NB4 (cell line): Measurements from ENCODE around the gene LINC01488.

Source experiments
- MYC ChIP-seq: IDR thresholded peaks from 2 replicates; pipeline ENCODE4 v1.6.1; 2011; ENCODE audit warnings: low read depth, low read length
- POLR2A ChIP-seq: IDR thresholded peaks from 2 replicates; pipeline ENCODE4 v1.6.1; 2011; ENCODE audit warnings: mild to moderate bottlenecking; ENCODE audit not compliant: insufficient read length; ENCODE audit errors: extremely low read depth
- TF ChIP-seq, protein P1 (sequence below): IDR thresholded peaks from one replicate; pipeline ENCODE4 v1.5.1; 2012; ENCODE audit warnings: low read depth, low read length
- TF ChIP-seq, protein P2 (sequence below): IDR thresholded peaks from 2 replicates; pipeline ENCODE4 v1.6.1; 2011; ENCODE audit warnings: low read depth, low read length

DNA sequence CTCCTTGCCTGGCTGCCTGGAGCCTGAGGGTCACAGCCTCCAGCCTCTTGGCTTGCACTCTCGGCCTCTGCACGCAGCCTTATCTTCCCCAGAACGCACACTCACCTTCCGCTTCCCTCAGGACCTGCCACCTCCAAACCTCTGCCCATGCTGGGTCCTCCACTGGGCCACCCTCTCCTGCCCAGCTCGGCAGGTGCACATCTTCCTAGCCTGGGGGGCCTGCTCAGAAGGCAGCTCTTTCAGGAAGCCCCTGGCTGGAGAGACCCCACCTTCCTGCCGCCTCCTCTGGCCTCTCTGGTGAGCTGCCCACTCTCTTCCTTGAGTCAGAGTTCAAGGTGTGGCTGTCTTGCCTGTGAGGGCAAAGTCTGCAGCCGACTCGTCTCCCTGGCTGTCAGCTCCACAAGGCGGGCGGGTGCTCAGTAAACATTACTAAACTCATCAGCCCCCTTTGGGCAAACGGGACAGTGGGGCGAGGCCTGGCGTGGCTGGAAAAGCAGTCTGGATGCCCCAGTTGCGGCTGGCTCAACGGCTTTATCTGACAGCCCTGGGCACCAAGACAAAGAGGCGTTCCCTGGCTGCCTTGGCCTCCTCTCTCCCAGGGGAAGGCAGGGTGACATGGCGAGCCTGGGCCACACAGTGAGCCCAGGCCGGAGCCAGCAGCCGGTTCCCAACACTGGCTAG lies 1.7 kb upstream of the LINC01488 start:
- TF ChIP-seq MYC (no peak), POLR2A (no peak)
- TF ChIP-seq, protein P1, sequence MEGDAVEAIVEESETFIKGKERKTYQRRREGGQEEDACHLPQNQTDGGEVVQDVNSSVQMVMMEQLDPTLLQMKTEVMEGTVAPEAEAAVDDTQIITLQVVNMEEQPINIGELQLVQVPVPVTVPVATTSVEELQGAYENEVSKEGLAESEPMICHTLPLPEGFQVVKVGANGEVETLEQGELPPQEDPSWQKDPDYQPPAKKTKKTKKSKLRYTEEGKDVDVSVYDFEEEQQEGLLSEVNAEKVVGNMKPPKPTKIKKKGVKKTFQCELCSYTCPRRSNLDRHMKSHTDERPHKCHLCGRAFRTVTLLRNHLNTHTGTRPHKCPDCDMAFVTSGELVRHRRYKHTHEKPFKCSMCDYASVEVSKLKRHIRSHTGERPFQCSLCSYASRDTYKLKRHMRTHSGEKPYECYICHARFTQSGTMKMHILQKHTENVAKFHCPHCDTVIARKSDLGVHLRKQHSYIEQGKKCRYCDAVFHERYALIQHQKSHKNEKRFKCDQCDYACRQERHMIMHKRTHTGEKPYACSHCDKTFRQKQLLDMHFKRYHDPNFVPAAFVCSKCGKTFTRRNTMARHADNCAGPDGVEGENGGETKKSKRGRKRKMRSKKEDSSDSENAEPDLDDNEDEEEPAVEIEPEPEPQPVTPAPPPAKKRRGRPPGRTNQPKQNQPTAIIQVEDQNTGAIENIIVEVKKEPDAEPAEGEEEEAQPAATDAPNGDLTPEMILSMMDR, result no peak
- TF ChIP-seq, protein P2, sequence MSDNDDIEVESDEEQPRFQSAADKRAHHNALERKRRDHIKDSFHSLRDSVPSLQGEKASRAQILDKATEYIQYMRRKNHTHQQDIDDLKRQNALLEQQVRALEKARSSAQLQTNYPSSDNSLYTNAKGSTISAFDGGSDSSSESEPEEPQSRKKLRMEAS, result no peak
